ENCODE data around the gene PSMD1.

GRCh38 chr2:231030725-231031124 is 25.9 kb upstream of the PSMD1 start:
- no peak for TF ChIP-seq CTCF (IDR thresholded peaks at IDR 0.05; ENCODE audit: insufficient read depth, low read length, poor library complexity, severe bottlenecking)
- no peak for TF ChIP-seq EZH2phosphoT487 (conservative IDR thresholded peaks at IDR 0.05; ENCODE audit: low read length)
